Spleen (tissue), 11 donors: ENCODE data around the gene LGALS9. TPM values are rescaled to one million over a fixed set of nuclear protein-coding genes. Genes with fewer than 3 reads are reported as not detected.

Source experiments
- DNase-seq: peaks from one replicate; pipeline ENCODE4 v3.0.0-alpha.2; 2020
- H3K27ac ChIP-seq, 8 donors: fragments of 200-600 bp; sonication (generic) in 7 of 8; 1 replicate in 4 of 8; 2 replicates in 4 of 8; pipeline versions ENCODE4 v1.5.0 to v1.8.0; 2016 to 2021; ENCODE audit warnings: inconsistent platforms in 4 of 8, mild to moderate bottlenecking in 4 of 8, moderate library complexity in 1 of 8
- H3K27me3 ChIP-seq, 7 donors: fragments of 200-600 bp; sonication (generic) in 6 of 7; replicated peaks in 1 of 7; 1 replicate in 4 of 7; 2 replicates in 3 of 7; pipeline versions ENCODE4 v1.5.0 to v1.8.0; 2016 to 2021; ENCODE audit warnings: inconsistent platforms in 3 of 7, mild to moderate bottlenecking in 1 of 7
- H3K36me3 ChIP-seq, 6 donors: fragments of 200-600 bp; sonication (generic) in 5 of 6; 1 replicate in 4 of 6; 2 replicates in 2 of 6; pipeline versions ENCODE4 v1.5.0 to v1.8.0; 2016 to 2021; ENCODE audit warnings: inconsistent platforms in 2 of 6
- H3K4me1 ChIP-seq, 6 donors: fragments of 200-600 bp; sonication (generic) in 5 of 6; 1 replicate in 3 of 6; 2 replicates in 3 of 6; pipeline versions ENCODE4 v1.5.0 to v1.8.0; 2016 to 2021; ENCODE audit warnings: inconsistent platforms in 3 of 6
- H3K4me3 ChIP-seq, 8 donors: fragments of 200-600 bp; sonication (generic) in 7 of 8; 1 replicate in 4 of 8; 2 replicates in 4 of 8; pipeline versions ENCODE4 v1.5.0 to v1.8.0; 2016 to 2021; ENCODE audit warnings: inconsistent platforms in 4 of 8, mild to moderate bottlenecking in 4 of 8, moderate library complexity in 2 of 8
- H3K9me3 ChIP-seq, 8 donors: fragments of 200-600 bp; sonication (generic) in 7 of 8; 1 replicate in 4 of 8; 2 replicates in 4 of 8; pipeline versions ENCODE4 v1.5.0 to v1.8.0; 2016 to 2021; ENCODE audit warnings: inconsistent platforms in 4 of 8
- POLR2A ChIP-seq, 3 donors: fragments of 450-650 bp; IDR thresholded peaks; one replicate each; pipeline ENCODE4 v1.5.1; 2017; ENCODE audit warnings: antibody characterized with exemption in 3 of 3, mild to moderate bottlenecking in 1 of 3
- POLR2AphosphoS5 ChIP-seq, 3 donors: sonication (generic); formaldehyde crosslinking; IDR thresholded peaks; one replicate each; pipeline ENCODE4 v1.5.1; 2017; ENCODE audit warnings: antibody characterized with exemption in 3 of 3
- WGBS, 5 donors: extraction: QIAGEN DNeasy Blood & Tissue Kit in 3 of 5; methylation state at CpG; one replicate each; pipeline versions ENCODE4 v1.1.5 to v1.1.7; 2013 to 2018; 5-methylcytosine and 5-hydroxymethylcytosine counted together
- intact Hi-C: fragments of 100-400 bp; cut with DNase I; formaldehyde crosslinking; loops from one replicate; pipeline ENCODE4 v1.15.0; 2023; ENCODE audit warnings: low total_unique reads
- polyA plus RNA-seq, 3 donors: library from polyadenylated mRNA; stranded (reverse); fragments of 200-250 nt; gene quantifications; one replicate each; pipeline ENCODE4 v1.2.1, GENCODE V29; 2013
- total RNA-seq, 7 donors: library from RNA; depleted of rRNA in 3 of 7; stranded (reverse); fragments of >200 nt in 3 of 7; fragmentation: NEBNext Ultra II Directional in 4 of 7; extraction: Animal tissue kit (Norgen Biotek cat#: 25700) in 4 of 7; gene quantifications; one replicate each; pipeline versions ENCODE4 v1.1.0 to v1.2.1, GENCODE V29; 2016 to 2021
- TF ChIP-seq, protein P1 (sequence below), 11 experiments: fragments of 200-600 bp in 7 of 11; fragments of 450-650 bp in 4 of 11; sonication (generic) in 4 of 11; IDR thresholded peaks in 8 of 11; conservative IDR thresholded peaks in 3 of 11; 1 replicate in 7 of 11; 2 replicates in 4 of 11; pipeline versions ENCODE4 v1.4.0 to v1.8.0; 2016 to 2021; ENCODE audit warnings: antibody characterized with exemption in 11 of 11, inconsistent platforms in 4 of 11, mild to moderate bottlenecking in 1 of 11
- donor health status: healthy with polysubstance abuse.
- donor health status: DM: no; HTN: no; CAD: no; lungs with moderate emphysema.
- donor health status: DM: no; HTN: no; CAD: no.
- donor health status: Bipolar disorder and iron deficiency.
- donor health status: healthy.
- donor health status: DM: no; HTN: no; CAD: no.
- donor health status: DM: yes; HTN: yes; CAD: no.

Gene LGALS9
- total and polyA plus RNA-seq, 10 donors: 162 to 309 (median 209) TPM

DNA sequence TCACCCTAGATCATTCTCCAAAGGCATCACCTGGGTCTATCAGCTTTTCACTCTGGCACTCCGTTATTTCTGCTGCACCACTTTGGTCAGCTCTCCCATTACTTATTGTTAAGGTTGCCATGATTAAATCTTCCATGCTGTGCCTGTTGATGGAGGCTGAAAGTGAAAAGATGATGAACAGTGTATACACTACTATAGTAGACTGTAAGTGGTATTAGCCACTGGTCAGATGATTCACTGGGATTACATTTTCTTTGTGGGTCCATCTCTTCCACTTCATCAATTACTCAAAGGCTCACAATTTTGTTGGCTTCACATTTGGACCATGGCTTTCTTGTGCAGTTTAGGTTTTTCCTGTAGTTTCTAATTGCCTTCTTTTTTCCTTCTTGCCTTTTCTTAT, 15.9 kb upstream of the LGALS9 start:
- WGBS, 5 donors: 91 to 100% (median 94%) methylated on average over 1 of the region's 1 CpG

DNA sequence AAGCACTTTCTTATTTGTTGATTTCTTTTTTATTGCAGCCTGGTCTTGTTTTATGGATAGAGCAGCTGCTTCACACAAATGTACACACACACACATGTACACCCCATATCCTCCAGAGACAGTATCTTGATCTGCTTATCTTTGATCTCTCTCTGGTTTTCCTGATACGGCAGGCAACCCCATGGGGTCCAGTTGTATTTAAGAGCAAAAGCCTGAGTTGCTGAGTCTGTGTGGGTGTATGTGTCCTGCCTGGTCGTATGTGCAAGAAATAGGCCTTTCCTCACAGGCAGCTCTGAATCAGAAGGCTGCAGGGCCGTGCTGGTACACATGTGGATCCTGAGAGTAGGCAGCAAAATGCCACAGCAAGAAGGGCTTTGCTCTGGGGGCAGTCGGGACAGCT, 14.6 kb upstream of the LGALS9 start:
- intact Hi-C loops: no loop called here
- Histone ChIP-seq H3K27ac (no peak overlapping the region), H3K4me3 (no peak overlapping the region), H3K27me3 (no peaks in the 10 kb centered on the region), H3K4me1 (peaks cover 0 to 17% (median 0%) of the 10 kb centered on the region in 6 donors), H3K36me3 (peaks cover 0 to 100% (median 76%) of the 10 kb centered on the region in 6 donors), H3K9me3 (no peaks in the 10 kb centered on the region)
- no peak for DNase-seq
- TF ChIP-seq, protein P1, sequence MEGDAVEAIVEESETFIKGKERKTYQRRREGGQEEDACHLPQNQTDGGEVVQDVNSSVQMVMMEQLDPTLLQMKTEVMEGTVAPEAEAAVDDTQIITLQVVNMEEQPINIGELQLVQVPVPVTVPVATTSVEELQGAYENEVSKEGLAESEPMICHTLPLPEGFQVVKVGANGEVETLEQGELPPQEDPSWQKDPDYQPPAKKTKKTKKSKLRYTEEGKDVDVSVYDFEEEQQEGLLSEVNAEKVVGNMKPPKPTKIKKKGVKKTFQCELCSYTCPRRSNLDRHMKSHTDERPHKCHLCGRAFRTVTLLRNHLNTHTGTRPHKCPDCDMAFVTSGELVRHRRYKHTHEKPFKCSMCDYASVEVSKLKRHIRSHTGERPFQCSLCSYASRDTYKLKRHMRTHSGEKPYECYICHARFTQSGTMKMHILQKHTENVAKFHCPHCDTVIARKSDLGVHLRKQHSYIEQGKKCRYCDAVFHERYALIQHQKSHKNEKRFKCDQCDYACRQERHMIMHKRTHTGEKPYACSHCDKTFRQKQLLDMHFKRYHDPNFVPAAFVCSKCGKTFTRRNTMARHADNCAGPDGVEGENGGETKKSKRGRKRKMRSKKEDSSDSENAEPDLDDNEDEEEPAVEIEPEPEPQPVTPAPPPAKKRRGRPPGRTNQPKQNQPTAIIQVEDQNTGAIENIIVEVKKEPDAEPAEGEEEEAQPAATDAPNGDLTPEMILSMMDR (IDR thresholded peaks at IDR 0.05 in 8 of 11, conservative IDR thresholded peaks at IDR 0.05 in 3 of 11): no peak
- TF ChIP-seq POLR2AphosphoS5 (IDR thresholded peaks at IDR 0.05) (no peak), POLR2A (IDR thresholded peaks at IDR 0.05) (no peak)
- WGBS, 5 donors: 58 to 65% (median 62%) methylated on average over 4 of the region's 4 CpGs

More for the DNA sequence above, 15.9 kb upstream of the LGALS9 start:
- Histone ChIP-seq H3K9me3 (no peaks in the 10 kb centered on the region), H3K4me3 (no peak overlapping the region), H3K4me1 (peaks cover 0 to 14% (median 1%) of the 10 kb centered on the region in 6 donors), H3K36me3 (peaks cover 0 to 100% (median 78%) of the 10 kb centered on the region in 6 donors), H3K27ac (no peak overlapping the region), H3K27me3 (no peaks in the 10 kb centered on the region)
- DNase-seq: no peak
- intact Hi-C loops: no loop called here
- TF ChIP-seq POLR2A (IDR thresholded peaks at IDR 0.05) (no peak), POLR2AphosphoS5 (IDR thresholded peaks at IDR 0.05) (no peak)
- TF ChIP-seq, protein P1 (IDR thresholded peaks at IDR 0.05 in 8 of 11, conservative IDR thresholded peaks at IDR 0.05 in 3 of 11): no peak

DNA sequence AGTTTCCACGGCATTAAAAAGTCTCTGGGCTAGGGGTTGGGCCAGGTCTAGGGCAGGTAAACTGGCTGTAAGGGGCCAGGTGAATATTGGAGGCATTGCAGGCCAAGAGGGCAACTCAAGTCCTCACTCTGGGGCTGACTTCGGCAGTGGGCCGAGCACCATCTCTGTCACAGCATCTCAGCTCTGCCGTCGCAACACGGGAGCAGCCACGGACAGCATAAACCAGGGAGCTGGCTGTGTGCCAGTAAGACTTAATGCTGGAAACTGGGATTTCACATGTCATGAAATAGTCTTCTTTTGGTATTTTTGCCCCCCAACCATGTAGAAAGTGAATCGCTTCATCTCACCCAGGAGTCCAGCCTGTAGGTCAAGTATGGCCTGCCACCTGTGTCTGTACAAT, 12.6 kb upstream of the LGALS9 start:
- peaks cover 0 to 100% (median 87%) of the 10 kb centered on the region in 6 donors for H3K36me3 ChIP-seq

DNA sequence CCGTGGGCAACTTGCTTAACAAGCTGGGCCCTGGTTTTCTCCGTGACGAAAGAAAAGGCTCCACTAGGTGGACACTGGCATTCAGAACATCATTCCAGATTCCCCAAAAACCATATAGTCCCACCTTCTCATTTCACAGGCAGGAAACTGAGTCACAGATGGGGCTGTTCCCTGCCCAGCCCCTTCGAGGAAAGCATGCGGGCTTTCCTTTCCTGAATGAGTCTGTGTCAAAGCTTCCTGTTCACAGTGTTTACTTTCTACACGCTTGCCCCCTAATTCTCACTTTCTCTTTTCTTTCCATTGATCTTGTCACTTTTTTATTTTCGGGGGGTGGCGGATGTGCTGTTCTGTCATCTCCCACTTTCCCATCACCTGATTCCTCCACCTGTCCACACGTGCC, 10.3 kb upstream of the LGALS9 start:
- TF ChIP-seq, protein P1 (IDR thresholded peaks at IDR 0.05 in 8 of 11, conservative IDR thresholded peaks at IDR 0.05 in 3 of 11): no peak
- TF ChIP-seq POLR2AphosphoS5 (IDR thresholded peaks at IDR 0.05) (no peak), POLR2A (IDR thresholded peaks at IDR 0.05) (no peak)
- H3K36me3 ChIP-seq: peaks cover 0 to 100% (median 82%) of the 10 kb centered on the region in 6 donors
- peak overlapping the region in 1 of 8 donors; percentile 54 for H3K27ac ChIP-seq
- peak; percentile 14 for DNase-seq
- no peak overlapping the region for H3K4me3 ChIP-seq
- peaks cover 0 to 33% (median 0%) of the 10 kb centered on the region in 6 donors for H3K4me1 ChIP-seq
- H3K9me3 ChIP-seq: no peaks in the 10 kb centered on the region
- 62 to 75% (median 71%) methylated on average over 9 of the region's 9 CpGs for WGBS, 5 donors
- H3K27me3 ChIP-seq: no peaks in the 10 kb centered on the region
- intact Hi-C loops: no loop called here

More for the DNA sequence above, 12.6 kb upstream of the LGALS9 start:
- 92 to 97% (median 96%) methylated on average over 8 of the region's 8 CpGs for WGBS, 5 donors
- Histone ChIP-seq H3K9me3 (no peaks in the 10 kb centered on the region), H3K27me3 (no peaks in the 10 kb centered on the region), H3K27ac (no peak overlapping the region), H3K4me1 (peaks cover 0 to 33% (median 0%) of the 10 kb centered on the region in 6 donors), H3K4me3 (no peak overlapping the region)
- intact Hi-C loops: no loop called here
- DNase-seq: peak; percentile 61
- TF ChIP-seq POLR2AphosphoS5 (IDR thresholded peaks at IDR 0.05) (no peak), POLR2A (IDR thresholded peaks at IDR 0.05) (no peak)
- TF ChIP-seq, protein P1 (IDR thresholded peaks at IDR 0.05 in 8 of 11, conservative IDR thresholded peaks at IDR 0.05 in 3 of 11): no peak
